ENCODE results near the gene GJA5.

GJA5 gene

DNA sequence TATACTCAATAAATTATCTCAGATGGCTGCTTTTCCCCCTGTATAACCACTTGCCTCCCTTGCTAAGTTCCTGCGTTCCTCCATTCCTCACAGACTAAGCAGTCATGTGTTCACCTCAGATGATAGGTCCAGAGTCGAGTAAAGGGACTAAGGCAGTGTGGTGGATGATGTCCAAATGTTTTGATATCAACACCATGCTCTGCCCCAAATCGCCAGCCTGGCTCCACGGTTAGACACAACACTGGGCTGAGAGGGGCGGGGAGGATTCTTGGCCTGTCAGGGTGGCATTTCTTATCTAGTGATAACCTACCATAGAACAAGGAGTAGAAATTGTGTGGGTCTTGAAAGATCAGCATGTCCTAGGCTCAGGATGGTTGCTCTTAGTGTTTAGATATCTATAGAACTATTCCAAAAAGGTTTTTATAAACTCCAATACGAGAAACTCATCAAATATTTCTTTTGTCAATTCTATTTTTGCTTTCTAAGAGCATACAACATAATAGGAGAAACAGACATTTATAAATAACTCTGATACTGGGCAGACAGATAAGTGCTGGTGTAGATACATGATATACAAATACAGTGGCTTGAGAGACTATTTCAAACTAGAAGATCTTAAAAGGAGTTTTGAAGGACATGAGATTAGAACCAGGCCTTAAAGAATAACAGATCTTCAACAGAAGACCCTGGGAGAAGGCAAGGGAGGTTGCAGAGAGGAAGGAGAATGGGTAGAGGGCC lies 21.5 kb downstream of the GJA5 start:
- no peak overlapping the region for H3K4me3 ChIP-seq (ENCODE audit: low read length, poor library complexity, severe bottlenecking)
- no peak overlapping the region for H3K9ac ChIP-seq (ENCODE audit: low read depth, low read length, poor library complexity, severe bottlenecking)
- no peaks in the 10 kb centered on the region for H3K27me3 ChIP-seq (ENCODE audit: insufficient read depth, low read length, poor library complexity, severe bottlenecking)
- no peaks in the 10 kb centered on the region for H4K20me1 ChIP-seq (ENCODE audit: insufficient read depth, low read length, poor library complexity, severe bottlenecking)
- H2AFZ ChIP-seq (ENCODE audit: low read length) = no peak overlapping the region
- no peaks in the 10 kb centered on the region for H3K9me3 ChIP-seq (ENCODE audit: insufficient read depth, low read depth, low read length)
- no peaks in the 10 kb centered on the region for H3K9me2 ChIP-seq (replicated peaks; ENCODE audit: low read depth, low read length)
- H3K79me2 ChIP-seq (ENCODE audit: insufficient read depth, low read length) = no peaks in the 10 kb centered on the region
- no peak overlapping the region for H3K4me2 ChIP-seq (ENCODE audit: low read depth, low read length, poor library complexity, severe bottlenecking)
- no peak for TF ChIP-seq EZH2phosphoT487 (IDR thresholded peaks at IDR 0.05; ENCODE audit: borderline replicate concordance)
- TF ChIP-seq, protein P1, sequence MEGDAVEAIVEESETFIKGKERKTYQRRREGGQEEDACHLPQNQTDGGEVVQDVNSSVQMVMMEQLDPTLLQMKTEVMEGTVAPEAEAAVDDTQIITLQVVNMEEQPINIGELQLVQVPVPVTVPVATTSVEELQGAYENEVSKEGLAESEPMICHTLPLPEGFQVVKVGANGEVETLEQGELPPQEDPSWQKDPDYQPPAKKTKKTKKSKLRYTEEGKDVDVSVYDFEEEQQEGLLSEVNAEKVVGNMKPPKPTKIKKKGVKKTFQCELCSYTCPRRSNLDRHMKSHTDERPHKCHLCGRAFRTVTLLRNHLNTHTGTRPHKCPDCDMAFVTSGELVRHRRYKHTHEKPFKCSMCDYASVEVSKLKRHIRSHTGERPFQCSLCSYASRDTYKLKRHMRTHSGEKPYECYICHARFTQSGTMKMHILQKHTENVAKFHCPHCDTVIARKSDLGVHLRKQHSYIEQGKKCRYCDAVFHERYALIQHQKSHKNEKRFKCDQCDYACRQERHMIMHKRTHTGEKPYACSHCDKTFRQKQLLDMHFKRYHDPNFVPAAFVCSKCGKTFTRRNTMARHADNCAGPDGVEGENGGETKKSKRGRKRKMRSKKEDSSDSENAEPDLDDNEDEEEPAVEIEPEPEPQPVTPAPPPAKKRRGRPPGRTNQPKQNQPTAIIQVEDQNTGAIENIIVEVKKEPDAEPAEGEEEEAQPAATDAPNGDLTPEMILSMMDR (conservative IDR thresholded peaks at IDR 0.05; ENCODE audit: low read length) = no peak
- H3F3A ChIP-seq (ENCODE audit: low read depth) = no peaks in the 10 kb centered on the region
- no peaks in the 10 kb centered on the region for H3K36me3 ChIP-seq (ENCODE audit: insufficient read depth, low read length)
- peaks cover 9% of the 10 kb centered on the region for H3K4me1 ChIP-seq (ENCODE audit: insufficient read depth, low read length, poor library complexity, severe bottlenecking)

DNA sequence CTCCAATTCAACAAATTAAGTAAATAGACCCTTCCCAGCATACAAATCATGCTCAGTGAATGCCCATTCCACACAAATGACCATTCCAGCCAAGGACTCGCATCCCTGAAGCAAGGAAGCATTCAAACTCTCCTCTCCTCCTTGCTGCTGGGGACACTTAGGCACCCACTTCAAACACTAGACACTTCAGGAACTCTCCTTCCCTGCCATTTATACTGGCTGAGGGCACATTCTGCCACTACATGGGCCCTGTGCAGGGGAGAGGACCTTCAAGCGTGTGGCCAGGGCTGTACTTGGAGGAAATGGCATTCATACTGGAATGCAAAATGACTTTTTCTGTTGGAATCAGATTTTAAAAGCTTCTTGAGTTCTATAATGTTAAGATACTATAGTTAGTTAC lies 22.3 kb downstream of the GJA5 start:
- Histone ChIP-seq H3K9ac (ENCODE audit: low read depth, low read length, poor library complexity, severe bottlenecking) (no peak overlapping the region), H3K4me1 (ENCODE audit: insufficient read depth, low read length, poor library complexity, severe bottlenecking) (peaks cover 9% of the 10 kb centered on the region), H3K9me3 (ENCODE audit: insufficient read depth, low read depth, low read length) (no peaks in the 10 kb centered on the region), H3K4me2 (ENCODE audit: low read depth, low read length, poor library complexity, severe bottlenecking) (no peak overlapping the region), H2AFZ (ENCODE audit: low read length) (no peak overlapping the region), H3K36me3 (ENCODE audit: insufficient read depth, low read length) (no peaks in the 10 kb centered on the region), H3F3A (ENCODE audit: low read depth) (no peaks in the 10 kb centered on the region), H3K4me3 (ENCODE audit: low read length, poor library complexity, severe bottlenecking) (no peak overlapping the region), H4K20me1 (ENCODE audit: insufficient read depth, low read length, poor library complexity, severe bottlenecking) (no peaks in the 10 kb centered on the region), H3K79me2 (ENCODE audit: insufficient read depth, low read length) (no peaks in the 10 kb centered on the region), H3K27me3 (ENCODE audit: insufficient read depth, low read length, poor library complexity, severe bottlenecking) (no peaks in the 10 kb centered on the region), H3K9me2 (replicated peaks; ENCODE audit: low read depth, low read length) (no peaks in the 10 kb centered on the region)
- no peak for TF ChIP-seq EZH2phosphoT487 (IDR thresholded peaks at IDR 0.05; ENCODE audit: borderline replicate concordance)
- TF ChIP-seq, protein P1 (conservative IDR thresholded peaks at IDR 0.05; ENCODE audit: low read length) = no peak

DNA sequence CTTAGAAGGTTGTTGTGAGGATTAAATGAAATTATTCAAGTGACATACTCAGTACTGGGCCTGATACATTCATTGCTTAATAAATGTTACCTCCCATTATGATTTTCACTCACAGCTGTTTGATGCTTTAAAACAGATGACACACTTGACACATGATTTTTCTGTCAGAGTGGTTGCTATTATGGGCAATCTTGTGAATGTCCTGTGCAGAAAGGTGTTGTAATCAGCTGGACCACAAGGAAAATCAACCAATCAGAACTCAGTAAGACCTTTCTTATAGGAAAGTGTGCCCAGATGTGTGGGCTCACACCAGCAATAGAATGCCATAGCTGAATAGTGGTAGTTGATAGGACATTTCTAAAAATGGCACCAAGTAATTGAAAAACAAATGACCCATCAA lies 23.5 kb downstream of the GJA5 start:
- TF ChIP-seq, protein P1 (conservative IDR thresholded peaks at IDR 0.05; ENCODE audit: low read length) = no peak
- no peak for TF ChIP-seq EZH2phosphoT487 (IDR thresholded peaks at IDR 0.05; ENCODE audit: borderline replicate concordance)

More for the DNA sequence above, 23.5 kb downstream of the GJA5 start:
- H3K36me3 ChIP-seq (ENCODE audit: insufficient read depth, low read length) = no peaks in the 10 kb centered on the region
- no peaks in the 10 kb centered on the region for H3K79me2 ChIP-seq (ENCODE audit: insufficient read depth, low read length)
- H3K4me2 ChIP-seq (ENCODE audit: low read depth, low read length, poor library complexity, severe bottlenecking) = no peak overlapping the region
- H3K9me2 ChIP-seq (replicated peaks; ENCODE audit: low read depth, low read length) = no peaks in the 10 kb centered on the region
- H3F3A ChIP-seq (ENCODE audit: low read depth) = no peaks in the 10 kb centered on the region
- no peaks in the 10 kb centered on the region for H3K9me3 ChIP-seq (ENCODE audit: insufficient read depth, low read depth, low read length)
- no peaks in the 10 kb centered on the region for H3K27me3 ChIP-seq (ENCODE audit: insufficient read depth, low read length, poor library complexity, severe bottlenecking)
- peaks cover 9% of the 10 kb centered on the region for H3K4me1 ChIP-seq (ENCODE audit: insufficient read depth, low read length, poor library complexity, severe bottlenecking)
- no peak overlapping the region for H3K9ac ChIP-seq (ENCODE audit: low read depth, low read length, poor library complexity, severe bottlenecking)
- no peak overlapping the region for H3K4me3 ChIP-seq (ENCODE audit: low read length, poor library complexity, severe bottlenecking)
- H2AFZ ChIP-seq (ENCODE audit: low read length) = no peak overlapping the region
- H4K20me1 ChIP-seq (ENCODE audit: insufficient read depth, low read length, poor library complexity, severe bottlenecking) = no peaks in the 10 kb centered on the region

Measured in Loucy (cell line).